Measurements from ENCODE around the gene MAJIN.
"Not testable (repeated sequence)": the region's sequence is repeated elsewhere in the genome, so short reads cannot be mapped to it uniquely, and the experiment has no call there.

MAJIN gene

GRCh38 chr11:64990222-64990923 is 18.5 kb upstream of the MAJIN start:
- no peak for DNase-seq

- DNase-seq: no peak
These were observed 17.5 kb upstream of the MAJIN start for GRCh38 chr11:64989416-64989815.

- DNase-seq: no peak
These were observed 16.3 kb upstream of the MAJIN start for GRCh38 chr11:64987998-64988854.

DNA sequence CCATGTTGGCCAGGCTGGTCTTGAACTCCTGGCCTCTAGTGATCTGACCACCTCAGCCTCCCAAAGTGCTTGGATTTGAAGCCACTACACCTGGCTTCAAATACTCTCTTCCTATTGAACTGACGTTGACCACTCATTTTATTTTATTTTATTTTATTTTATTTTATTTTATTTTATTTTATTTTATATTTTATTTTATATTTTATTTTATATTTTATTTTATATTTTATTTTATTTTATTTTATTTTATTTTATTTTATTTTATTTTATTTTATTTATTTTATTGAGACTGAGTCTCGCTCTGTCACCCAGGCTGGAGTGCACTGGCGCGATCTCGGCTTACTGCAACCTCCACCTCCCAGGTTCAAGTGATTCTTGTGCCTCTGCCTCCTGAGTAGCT is 11.4 kb upstream of the MAJIN start:
- not testable (repeated sequence) for DNase-seq

DNA sequence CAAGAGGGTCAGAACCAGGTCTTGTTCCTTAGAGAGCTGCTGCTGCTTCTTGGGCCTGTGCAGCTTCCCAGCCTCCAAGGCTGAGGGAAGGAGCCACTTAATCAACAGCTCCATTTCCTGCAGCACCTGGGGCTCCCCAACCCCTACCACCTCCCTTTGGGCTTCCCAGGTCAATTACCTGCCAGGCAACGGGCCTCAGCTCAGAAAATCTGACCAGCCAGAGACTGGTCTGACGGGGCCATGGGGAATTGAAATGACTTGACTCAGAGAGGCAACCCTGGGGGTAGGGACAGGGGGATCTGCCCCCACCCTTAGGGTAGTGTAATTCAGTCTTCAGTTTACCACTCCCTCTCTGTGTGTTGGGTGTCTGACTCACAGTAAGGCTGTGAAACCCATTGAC is 4.7 kb upstream of the MAJIN start:
- no peak for DNase-seq

GRCh38 chr11:64974124-64974523 is 2.2 kb upstream of the MAJIN start:
- DNase-seq: no peak

DNA sequence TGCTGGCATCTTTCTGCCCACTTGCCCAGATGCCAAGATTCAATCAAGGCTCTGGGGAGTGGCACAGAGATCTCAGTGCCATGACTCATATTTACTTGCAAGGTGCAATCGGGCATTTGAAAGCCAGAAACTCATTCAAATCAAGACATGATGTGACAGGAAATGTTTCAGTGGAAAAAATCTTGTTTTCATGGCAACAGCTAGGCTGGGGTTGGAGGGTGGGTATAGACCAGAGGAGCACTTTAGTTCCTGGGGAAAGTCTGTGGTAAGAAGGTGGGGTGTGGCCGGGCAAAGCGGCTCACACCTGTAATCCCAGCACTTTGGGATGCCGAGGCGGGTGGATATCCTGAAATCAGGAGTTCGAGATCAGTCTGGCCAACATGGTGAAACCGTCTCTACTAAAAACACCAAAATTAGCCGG is 1.2 kb downstream of the MAJIN start:
- DNase-seq: peak; percentile 90

DNA sequence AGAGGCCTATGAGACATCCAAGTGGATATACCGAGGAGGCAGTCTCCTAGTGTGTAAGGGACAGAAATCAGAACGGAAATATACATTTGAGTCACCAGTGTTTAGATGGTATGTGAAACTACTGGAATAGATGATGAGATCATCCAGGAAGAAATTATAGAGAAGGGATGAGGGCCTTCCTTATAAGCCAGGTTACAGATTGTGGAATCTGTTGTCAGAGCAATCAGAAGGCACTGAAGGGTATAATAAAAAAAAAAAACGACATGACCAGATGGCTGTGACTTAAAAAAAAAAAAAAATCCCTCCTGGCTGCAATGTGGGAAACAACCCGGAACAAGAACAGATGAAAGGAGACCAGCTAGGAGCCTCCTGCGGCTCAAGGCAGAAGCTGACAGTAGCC is 2.7 kb downstream of the MAJIN start:
- peak; percentile 57 for DNase-seq

DNA sequence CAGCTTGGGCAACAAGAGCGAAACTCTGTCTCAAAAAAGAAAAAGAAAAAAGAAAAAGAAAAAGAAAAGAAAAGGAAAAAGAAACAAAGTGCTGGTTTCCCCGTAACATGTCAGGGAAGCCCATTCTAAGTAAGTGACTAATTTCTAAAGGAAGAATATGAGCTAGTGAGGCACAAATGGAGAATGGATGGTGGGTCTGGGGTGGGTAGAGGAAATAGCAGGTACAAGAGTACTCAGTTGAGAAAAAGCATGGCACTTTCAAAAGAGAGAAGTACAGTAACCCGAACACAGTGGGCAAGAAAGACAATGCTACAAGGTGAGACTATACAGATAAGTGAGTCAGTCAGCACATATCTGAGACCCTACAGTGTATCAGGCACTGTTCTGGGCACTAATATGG is 4.5 kb downstream of the MAJIN start:
- peak; percentile 70 for DNase-seq

GRCh38 chr11:64963072-64963631 is 8.8 kb downstream of the MAJIN start:
- no peak for DNase-seq

GRCh38 chr11:64960719-64961118 is 11.2 kb downstream of the MAJIN start:
- DNase-seq: no peak

DNA sequence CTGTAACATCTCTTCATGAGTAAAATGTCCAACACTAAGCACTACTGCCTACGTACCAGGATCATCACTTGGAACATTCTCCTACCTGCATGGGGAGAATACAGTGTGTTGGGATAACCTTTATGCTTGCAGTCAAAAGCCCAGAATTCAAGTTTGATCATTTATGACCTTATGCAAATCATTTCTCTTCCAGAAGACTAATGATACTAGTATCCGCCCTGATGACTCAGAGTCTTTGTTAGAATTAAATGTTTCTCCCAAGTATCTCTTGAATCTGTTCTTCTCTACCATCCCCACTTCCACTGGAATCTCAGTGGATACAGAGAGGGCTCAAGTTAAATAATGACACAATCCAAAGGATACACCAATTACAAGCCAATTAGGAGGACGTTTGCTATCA is 12.4 kb downstream of the MAJIN start:
- no peak for DNase-seq

- no peak for DNase-seq
These were observed 17.7 kb downstream of the MAJIN start for GRCh38 chr11:64954201-64954600.

- DNase-seq: no peak
These were observed 20.4 kb downstream of the MAJIN start for GRCh38 chr11:64951529-64951928.

DNA sequence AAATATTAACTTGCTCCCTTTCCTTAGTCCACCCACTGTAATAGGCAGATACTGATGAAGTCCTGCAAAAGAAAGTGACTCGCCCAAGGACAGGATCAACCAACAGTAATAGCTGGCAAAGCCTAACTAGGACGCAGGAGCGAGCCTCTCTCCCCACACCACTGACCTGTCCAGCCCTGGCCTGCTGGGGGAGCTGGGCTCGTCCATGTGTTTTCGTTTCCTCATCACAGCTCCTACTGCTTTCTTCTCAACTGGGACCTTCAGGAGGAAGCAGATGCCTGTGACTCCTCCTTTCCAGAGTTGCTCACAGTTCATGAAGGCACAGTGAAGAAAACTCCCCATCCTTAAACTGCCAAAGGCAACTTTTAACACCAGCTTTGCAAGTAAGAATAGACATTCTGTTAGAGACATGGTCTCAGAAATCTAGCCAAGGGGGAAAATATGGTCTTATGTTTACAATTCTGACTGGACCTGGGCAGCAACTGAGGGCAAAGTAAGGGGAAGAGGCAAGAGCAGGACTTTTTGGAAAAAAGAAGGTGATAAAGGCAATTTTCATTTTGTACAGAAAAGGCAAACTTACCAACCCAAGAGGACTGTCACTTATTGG is 24.6 kb downstream of the MAJIN start:
- no peak for DNase-seq

DNA sequence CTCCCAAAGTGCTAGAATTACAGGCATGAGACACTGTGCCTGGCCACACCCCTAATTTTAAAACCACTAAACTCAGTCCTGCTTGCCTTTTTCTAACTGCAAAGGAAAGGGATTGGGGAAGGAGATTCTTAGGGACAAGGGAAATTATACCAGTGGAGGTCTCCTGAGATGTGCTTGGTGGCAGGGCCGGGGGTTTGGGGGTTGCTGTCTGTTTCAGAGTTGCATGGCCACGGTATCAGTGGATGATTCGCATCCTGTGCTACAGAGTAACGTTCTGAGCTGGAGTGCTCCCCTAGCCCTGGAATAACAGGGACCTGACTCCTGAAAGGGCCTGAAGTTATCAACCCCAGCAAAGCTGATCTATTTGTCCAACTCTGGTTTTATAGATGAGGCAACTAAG is 35.4 kb downstream of the MAJIN start:
- no peak for DNase-seq

GRCh38 chr11:64935359-64936081 is 36.4 kb downstream of the MAJIN start, which contains the start of gene GPHA2:
Gene GPHA2 (minus strand): TSS chr11:64935893. CDS start chr11:64935460, 433 bp downstream.
- DNase-seq: no peak

DNA sequence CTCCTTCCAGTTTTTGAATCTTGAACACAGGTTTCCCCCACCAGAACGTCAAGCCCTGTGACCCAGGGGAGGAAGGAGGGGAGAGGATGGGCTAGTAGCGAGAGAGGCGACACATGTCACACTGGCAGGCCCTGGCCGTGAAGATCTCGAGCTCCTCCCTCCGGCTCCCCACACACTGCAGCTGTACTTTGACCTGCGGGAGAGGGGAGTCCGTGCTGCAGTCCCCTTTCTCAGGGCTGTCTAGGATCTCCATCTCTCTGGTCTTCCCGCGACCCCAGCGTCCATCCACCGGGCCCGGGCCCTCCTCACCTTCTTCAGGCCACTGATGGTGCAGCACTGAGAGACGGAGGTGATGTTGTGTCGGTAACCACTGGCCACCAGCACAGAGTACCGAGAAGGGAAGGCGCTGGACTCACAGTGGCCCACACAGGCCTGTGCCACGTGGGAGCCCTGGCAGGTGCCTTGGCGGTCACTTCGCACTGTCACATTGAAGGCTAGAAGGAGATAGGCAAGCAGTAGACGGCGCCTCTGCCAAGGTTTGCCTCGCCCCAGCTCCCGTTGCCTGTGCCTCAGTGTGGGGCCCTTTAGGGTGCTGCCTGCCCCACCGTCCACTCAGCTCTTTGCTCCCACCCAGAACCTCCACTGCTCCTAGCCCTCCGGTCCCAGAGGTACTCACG is 37.1 kb downstream of the MAJIN start:
- DNase-seq: no peak

DNA sequence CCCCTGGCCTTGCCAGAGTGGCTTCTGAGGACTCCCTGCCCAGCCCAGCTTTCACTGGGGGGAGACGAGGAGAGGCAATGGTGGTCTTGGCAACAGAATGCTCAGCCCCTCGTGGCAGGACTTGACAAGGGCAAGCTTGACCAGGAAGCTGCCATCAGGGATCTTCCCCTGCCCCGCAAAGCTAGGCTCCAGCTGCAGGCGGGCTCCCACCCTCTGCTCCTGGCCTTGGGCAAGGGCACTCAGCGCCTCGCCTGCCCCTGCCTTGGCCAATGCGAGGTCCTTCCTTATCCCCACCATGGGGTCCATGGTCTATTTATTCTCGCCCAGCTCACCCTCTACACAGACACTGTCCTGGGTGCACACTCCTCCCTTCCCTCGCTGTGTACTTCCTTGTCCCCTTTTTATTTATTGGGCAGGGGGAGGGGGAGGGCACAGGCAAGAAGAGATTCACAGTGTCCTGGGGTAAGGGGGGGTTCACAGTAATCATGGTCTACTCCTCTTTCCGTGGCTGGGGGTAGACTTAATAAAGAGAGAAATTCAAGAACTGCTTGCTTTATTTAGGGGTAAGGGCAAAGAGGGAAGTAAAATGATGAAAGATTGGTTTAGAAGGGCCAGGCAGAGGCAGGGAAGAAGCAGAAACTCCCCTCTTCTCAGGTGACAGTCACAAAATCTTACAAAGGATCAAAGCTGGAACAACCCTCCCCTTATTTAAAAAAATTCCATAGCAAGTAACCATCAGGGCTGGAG is 37.8 kb downstream of the MAJIN start:
- no peak for DNase-seq

DNA sequence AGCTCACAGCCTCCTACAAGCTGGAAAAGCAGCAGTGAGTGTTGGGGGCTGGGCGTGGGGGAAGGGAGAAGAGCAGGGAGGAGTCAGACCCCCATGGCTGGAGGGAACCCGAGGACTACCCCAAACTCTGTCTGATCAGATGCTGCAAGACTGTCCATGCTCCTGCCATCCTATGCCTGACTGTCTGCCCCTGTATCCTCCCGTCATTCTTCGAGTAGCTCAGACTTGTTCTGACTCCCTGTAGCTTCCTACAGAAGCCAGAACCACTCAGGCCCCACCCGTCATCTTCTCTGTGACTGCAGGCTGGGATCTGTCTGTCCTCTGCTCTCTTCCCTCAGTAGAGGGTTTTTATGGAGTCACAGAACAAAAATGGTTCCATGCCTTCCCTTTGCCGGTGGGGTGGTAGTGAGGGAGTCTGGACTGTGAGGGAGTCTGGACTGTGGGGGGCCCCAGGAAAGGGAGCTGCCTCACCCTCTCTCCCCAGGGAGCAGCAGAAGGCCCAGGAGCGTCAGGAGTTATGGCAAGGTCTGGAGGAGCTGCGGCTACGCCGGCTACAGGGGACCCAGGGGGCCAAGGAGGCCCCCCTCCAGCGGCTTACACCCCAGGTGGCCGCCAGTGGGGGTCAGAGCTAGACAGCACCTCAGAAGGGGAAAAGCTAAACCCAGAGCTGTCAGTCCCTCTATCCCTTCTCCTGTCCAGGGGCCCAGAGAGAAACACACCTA is 38.5 kb downstream of the MAJIN start:
- DNase-seq: no peak

DNA sequence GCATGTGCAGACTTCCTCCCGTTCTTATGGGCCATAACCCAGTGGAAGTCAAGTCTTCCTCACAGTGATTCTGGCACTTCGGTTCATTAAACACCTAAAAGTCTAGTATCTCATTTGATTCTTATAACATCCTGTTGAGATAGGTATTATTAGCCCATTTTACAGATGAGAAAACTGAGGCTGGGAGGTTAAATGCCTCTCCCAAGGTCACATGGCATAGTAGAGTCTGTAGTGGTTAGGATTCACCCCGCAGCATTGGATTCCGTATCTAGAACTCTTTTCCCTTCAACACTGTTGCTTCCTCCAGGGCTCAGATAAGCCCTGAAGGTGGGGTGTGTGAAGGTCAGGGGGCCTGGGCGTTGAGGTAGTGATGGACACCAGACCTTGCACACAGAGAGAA is 39.6 kb downstream of the MAJIN start:
- no peak for DNase-seq

Data from activated CD4-positive, alpha-beta T cell treated with anti-CD3 and anti-CD28 coated beads, Interleukin-2, amount 50 U/mL, for 16 hours (primary cell).